Heart left ventricle (tissue), 13 donors: ENCODE results near the gene SPPL3.

ENCODE experiments used
- POLR2A ChIP-seq, 2 donors: fragments of 450-650 bp; IDR thresholded peaks; one replicate each; pipeline ENCODE4 v1.6.1; 2017; ENCODE audit warnings: antibody characterized with exemption in 2 of 2, mild to moderate bottlenecking in 2 of 2, moderate library complexity in 2 of 2
- TF ChIP-seq, protein P1 (sequence below), 12 donors: fragments of 200-600 bp; sonication (generic) in 4 of 12; IDR thresholded peaks; one replicate each; pipeline versions ENCODE4 v1.5.0 to v1.8.0; 2018 to 2022; ENCODE audit warnings: antibody characterized with exemption in 12 of 12, mild to moderate bottlenecking in 5 of 12
- donor health status: ischemic (EF 13 %, LVEDD 7.1; RV severe dilation, severe dysfunction).
- donor health status: DM: no; HTN: yes; CAD: no.
- donor health status: DM: no; HTN: no; CAD: no.
- donor health status: ischemic (EF 25% LVEDD 6.9; RV normal size, moderate dysfunction).
- donor health status: ischemic (EF 25% LVEDD 5.7; RV mildly dilated, moderate dysfunction).
- donor health status: ischemic (EF 35%, LVEDD 5.7; RV mildly dilated, moderate dysfunction).
- donor health status: nonischemic (EF 11% LVEDD 7.7; RV severe dilation, severe dysfunction).
- donor health status: DM: yes; HTN: yes; CAD: no.
- donor health status: PGD.
- donor health status: ischemic (EF 29% LVEDD 5.4; RV normal size, mild dysfunction).
- donor health status: nonischemic (EF 23%, LVEDD 6.1; RV moderate dilation, normal function).

DNA sequence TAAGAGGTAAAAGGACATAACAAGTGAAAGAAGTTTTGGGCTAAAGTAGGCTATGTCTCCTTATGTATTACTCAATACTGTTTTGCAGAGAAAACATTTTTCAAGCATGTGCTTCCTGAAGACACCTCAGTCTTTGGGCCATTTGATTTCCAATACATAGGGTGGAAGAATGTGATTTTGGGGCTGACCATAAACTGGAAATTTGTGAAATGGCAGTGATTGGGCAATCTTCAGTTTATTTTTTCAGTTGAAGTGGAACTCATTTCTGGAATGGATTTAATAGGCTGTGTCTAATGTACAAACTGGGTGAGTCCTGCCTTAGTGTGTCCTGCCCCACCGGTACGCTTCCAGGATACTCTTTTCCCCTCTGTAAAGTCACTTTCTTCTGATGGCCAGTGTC lies 181.4 kb downstream of the SPPL3 start:
- no peak for TF ChIP-seq POLR2A (IDR thresholded peaks at IDR 0.05)
- TF ChIP-seq, protein P1, sequence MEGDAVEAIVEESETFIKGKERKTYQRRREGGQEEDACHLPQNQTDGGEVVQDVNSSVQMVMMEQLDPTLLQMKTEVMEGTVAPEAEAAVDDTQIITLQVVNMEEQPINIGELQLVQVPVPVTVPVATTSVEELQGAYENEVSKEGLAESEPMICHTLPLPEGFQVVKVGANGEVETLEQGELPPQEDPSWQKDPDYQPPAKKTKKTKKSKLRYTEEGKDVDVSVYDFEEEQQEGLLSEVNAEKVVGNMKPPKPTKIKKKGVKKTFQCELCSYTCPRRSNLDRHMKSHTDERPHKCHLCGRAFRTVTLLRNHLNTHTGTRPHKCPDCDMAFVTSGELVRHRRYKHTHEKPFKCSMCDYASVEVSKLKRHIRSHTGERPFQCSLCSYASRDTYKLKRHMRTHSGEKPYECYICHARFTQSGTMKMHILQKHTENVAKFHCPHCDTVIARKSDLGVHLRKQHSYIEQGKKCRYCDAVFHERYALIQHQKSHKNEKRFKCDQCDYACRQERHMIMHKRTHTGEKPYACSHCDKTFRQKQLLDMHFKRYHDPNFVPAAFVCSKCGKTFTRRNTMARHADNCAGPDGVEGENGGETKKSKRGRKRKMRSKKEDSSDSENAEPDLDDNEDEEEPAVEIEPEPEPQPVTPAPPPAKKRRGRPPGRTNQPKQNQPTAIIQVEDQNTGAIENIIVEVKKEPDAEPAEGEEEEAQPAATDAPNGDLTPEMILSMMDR (IDR thresholded peaks at IDR 0.05), result no peak
